ENCODE measurements around the gene ZNF594.
"Not testable (repeated sequence)": the region's sequence is repeated elsewhere in the genome, so short reads cannot be mapped to it uniquely, and the experiment has no call there.

DNA sequence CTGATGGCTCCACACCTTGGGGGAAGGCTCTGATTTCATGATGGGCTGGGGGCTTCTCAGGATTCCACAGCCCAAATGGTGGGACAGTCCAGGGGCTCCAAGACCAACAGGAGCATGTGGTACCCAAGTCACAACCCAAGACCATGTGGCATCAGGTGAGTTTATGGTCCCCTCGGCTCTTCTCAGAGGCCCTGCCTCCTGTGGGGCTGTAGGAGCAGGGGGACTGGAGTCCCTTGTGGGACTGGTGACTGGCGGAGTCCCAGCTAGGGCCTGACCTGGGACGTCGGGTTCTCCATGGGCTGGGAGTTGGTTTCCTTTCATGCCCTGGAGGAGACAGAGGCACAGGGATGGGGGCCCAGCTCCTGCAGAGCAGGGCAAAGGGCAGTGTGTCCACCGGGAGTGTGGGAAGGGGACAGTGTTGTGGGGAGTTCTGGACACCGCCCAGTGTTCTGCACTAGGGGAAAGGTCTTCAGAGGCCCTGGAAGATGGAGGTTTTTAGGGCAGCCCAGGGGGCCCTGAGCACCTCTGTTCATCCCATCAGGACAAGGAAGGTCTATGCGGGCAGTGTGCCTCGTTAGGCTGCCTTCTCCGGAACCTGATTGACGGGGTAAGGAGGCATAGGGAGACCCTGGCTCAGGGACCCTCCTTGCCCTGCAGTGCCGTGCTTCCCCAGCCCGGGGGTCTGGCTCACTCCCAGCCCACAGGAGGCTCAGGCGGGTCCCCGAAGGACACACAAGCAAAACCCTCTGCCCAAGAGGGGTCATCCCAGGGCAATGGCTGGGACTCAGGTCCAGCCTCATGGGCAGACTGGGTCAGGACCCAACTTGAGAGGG is 54.9 kb downstream of the ZNF594 start:
- TF ChIP-seq POLR2AphosphoS5 (IDR thresholded peaks at IDR 0.05; ENCODE audit: borderline replicate concordance, low read depth, low read length); EZH2 (IDR thresholded peaks at IDR 0.05); FOXP2 (optimal IDR thresholded peaks at IDR 0.05; ENCODE audit: control extremely low read depth, extremely low read length, insufficient read depth): not testable (repeated sequence)
